Tibial artery (tissue), 4 donors: ENCODE measurements around the gene REXO1.

Source experiments
- DNase-seq, 2 donors: peaks; one replicate each; pipeline ENCODE4 v3.0.0-alpha.2; 2019
- H3K27ac ChIP-seq, 2 donors: fragments of 200-600 bp; sonication (generic) in 1 of 2; 1 replicate in 1 of 2; 2 replicates in 1 of 2; pipeline ENCODE4 v1.5.1; 2018 to 2019; ENCODE audit warnings: mild to moderate bottlenecking in 1 of 2
- H3K27me3 ChIP-seq, 2 donors: fragments of 200-600 bp; sonication (generic) in 1 of 2; one replicate each; pipeline versions ENCODE4 v1.5.1 to v1.6.0; 2016 to 2019
- H3K36me3 ChIP-seq, 3 donors: fragments of 200-600 bp; sonication (generic) in 2 of 3; one replicate each; pipeline ENCODE4 v1.5.1; 2016 to 2019; ENCODE audit warnings: mild to moderate bottlenecking in 2 of 3
- H3K4me1 ChIP-seq, 4 donors: fragments of 200-600 bp; sonication (generic) in 2 of 4; 1 replicate in 3 of 4; 2 replicates in 1 of 4; pipeline ENCODE4 v1.5.1; 2016 to 2019
- H3K4me3 ChIP-seq, 2 donors: fragments of 200-600 bp; sonication (generic) in 1 of 2; 1 replicate in 1 of 2; 2 replicates in 1 of 2; pipeline ENCODE4 v1.5.1; 2018 to 2019; ENCODE audit warnings: mild to moderate bottlenecking in 2 of 2
- H3K9me3 ChIP-seq, 3 donors: fragments of 200-600 bp; sonication (generic) in 1 of 3; one replicate each; pipeline ENCODE4 v1.5.1; 2016 to 2019
- intact Hi-C: fragments of 100-400 bp; cut with DNase I; formaldehyde crosslinking; loops from one replicate; pipeline ENCODE4 v1.15.0; 2023; ENCODE audit warnings: low total_unique reads
- TF ChIP-seq, protein P1 (sequence below), 2 experiments: fragments of 200-600 bp in 1 of 2; fragments of 450-650 bp in 1 of 2; IDR thresholded peaks; one replicate each; pipeline ENCODE4 v1.5.1; 2017 to 2019; ENCODE audit warnings: antibody characterized with exemption in 2 of 2, mild to moderate bottlenecking in 1 of 2, moderate library complexity in 1 of 2

The REXO1 gene

GRCh38 chr19:1852581-1853128, 4.4 kb upstream of the REXO1 start:
- intact Hi-C loops: no loop called here
- peaks cover 0 to 54% (median 25%) of the 10 kb centered on the region in 4 donors for H3K4me1 ChIP-seq
- H3K27me3 ChIP-seq: peaks cover 0 to 3% of the 10 kb centered on the region in 2 donors
- H3K27ac ChIP-seq: no peak overlapping the region
- TF ChIP-seq, protein P1, sequence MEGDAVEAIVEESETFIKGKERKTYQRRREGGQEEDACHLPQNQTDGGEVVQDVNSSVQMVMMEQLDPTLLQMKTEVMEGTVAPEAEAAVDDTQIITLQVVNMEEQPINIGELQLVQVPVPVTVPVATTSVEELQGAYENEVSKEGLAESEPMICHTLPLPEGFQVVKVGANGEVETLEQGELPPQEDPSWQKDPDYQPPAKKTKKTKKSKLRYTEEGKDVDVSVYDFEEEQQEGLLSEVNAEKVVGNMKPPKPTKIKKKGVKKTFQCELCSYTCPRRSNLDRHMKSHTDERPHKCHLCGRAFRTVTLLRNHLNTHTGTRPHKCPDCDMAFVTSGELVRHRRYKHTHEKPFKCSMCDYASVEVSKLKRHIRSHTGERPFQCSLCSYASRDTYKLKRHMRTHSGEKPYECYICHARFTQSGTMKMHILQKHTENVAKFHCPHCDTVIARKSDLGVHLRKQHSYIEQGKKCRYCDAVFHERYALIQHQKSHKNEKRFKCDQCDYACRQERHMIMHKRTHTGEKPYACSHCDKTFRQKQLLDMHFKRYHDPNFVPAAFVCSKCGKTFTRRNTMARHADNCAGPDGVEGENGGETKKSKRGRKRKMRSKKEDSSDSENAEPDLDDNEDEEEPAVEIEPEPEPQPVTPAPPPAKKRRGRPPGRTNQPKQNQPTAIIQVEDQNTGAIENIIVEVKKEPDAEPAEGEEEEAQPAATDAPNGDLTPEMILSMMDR (IDR thresholded peaks at IDR 0.05): no peak
- DNase-seq: no peak
- H3K4me3 ChIP-seq: no peak overlapping the region
- peaks cover 0 to 7% (median 0%) of the 10 kb centered on the region in 3 donors for H3K36me3 ChIP-seq
- H3K9me3 ChIP-seq: no peaks in the 10 kb centered on the region

DNA sequence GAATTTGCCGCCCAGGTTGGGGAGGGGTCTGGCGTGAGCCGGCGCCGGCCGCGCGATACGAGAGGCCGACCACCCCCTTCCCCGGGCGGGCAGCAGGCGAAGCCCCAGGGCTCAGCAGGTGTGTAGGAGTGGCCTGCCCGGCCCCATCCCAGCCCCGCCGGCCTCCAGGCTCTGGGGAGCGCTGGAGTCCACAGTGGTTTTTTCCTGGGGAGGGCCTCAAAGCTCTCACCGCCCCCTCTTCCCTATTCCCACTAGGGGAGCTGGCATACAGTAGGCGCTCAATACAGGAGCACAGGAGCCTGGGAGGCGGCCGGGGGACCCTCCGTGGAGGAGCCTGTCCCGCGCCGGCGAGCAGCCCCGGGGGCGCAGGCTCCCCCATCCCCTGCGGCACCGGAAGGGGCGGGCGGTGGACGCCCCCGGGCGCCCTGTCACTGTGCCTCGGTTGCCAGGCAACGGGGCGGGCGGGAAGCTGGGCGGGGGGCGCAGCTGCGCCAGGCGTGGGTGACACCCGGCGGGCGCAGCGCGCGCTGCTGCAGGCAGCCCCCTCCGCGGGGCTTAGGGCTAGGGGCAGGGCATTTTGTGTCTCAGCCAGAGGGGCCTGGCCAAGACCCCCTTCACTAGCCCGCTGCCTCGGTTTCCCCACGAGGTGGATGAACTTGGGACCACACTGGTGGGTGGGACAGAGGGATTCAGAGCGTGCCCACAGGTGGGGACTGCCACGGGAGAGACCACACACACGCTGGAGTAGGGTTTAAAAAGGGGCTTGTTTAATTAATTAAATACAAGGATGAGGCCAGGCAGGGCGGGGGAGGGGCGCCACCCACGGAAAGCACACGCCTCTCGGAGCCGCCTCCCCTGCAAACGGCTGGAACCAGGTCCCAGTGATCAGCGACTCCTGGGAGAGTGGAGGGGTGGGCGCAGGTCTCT, 3.6 kb upstream of the REXO1 start:
- Histone ChIP-seq H3K27me3 (peaks cover 0 to 3% of the 10 kb centered on the region in 2 donors), H3K4me3 (no peak overlapping the region), H3K36me3 (peaks cover 0 to 7% (median 0%) of the 10 kb centered on the region in 3 donors), H3K27ac (no peak overlapping the region), H3K4me1 (peaks cover 0 to 54% (median 25%) of the 10 kb centered on the region in 4 donors), H3K9me3 (no peaks in the 10 kb centered on the region)
- intact Hi-C loops: no loop called here
- TF ChIP-seq, protein P1 (IDR thresholded peaks at IDR 0.05): no peak
- no peak for DNase-seq

DNA sequence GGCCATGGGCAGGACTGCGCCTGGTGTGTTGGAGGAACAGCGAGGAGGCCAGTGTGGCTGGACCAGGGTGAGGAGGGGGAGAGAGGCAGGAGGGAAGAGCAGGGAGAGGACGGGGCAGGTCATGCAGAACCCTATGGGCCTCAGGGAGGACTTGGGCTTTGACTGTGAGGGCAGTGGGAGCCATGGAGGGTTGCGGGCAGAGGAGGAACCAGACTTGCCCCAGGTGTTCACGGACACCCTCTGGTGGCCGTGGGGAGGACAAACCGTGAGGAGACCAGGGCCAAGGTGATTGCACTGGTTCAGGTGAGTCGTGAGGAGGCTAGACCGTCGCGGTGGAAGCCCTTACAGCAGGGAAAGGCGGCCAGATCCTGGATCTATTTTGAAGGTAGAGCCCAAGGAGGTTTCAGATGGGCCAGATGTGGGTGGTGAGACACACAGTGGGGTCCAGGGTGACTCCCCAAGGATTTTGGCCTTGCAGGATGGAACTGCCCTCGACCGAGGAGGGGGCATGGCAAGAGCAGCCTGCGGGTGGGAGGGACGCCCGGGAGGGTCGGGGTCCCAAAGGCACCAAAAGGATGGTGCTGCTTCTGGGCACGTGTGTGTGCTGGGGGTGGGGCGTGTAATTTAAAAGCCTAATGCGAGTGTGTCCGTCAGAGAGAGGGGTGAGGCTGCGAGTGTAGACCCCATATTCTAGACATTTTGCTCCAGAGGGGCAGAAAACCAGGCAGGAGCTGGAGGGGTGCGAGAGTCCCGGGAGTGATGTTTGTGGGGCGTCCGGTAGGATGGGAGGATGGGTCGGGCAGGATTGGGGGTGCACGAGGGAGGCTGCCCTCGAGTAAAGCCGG, 2.7 kb upstream of the REXO1 start:
- Histone ChIP-seq H3K36me3 (peaks cover 0 to 7% (median 0%) of the 10 kb centered on the region in 3 donors), H3K4me3 (no peak overlapping the region), H3K9me3 (no peaks in the 10 kb centered on the region), H3K27me3 (peaks cover 0 to 3% of the 10 kb centered on the region in 2 donors), H3K4me1 (peaks cover 0 to 54% (median 27%) of the 10 kb centered on the region in 4 donors), H3K27ac (no peak overlapping the region)
- TF ChIP-seq, protein P1 (IDR thresholded peaks at IDR 0.05): no peak
- intact Hi-C loops: no loop called here
- no peak for DNase-seq

- Histone ChIP-seq H3K36me3 (peaks cover 0 to 11% (median 0%) of the 10 kb centered on the region in 3 donors), H3K4me1 (peaks cover 0 to 59% (median 37%) of the 10 kb centered on the region in 4 donors), H3K9me3 (no peaks in the 10 kb centered on the region), H3K27ac (no peak overlapping the region), H3K4me3 (no peak overlapping the region), H3K27me3 (peaks cover 0 to 3% of the 10 kb centered on the region in 2 donors)
- TF ChIP-seq, protein P1 (IDR thresholded peaks at IDR 0.05): no peak
- intact Hi-C loops: no loop called here
- DNase-seq: no peak
These were observed 1.7 kb upstream of the REXO1 start for GRCh38 chr19:1849886-1850398.

DNA sequence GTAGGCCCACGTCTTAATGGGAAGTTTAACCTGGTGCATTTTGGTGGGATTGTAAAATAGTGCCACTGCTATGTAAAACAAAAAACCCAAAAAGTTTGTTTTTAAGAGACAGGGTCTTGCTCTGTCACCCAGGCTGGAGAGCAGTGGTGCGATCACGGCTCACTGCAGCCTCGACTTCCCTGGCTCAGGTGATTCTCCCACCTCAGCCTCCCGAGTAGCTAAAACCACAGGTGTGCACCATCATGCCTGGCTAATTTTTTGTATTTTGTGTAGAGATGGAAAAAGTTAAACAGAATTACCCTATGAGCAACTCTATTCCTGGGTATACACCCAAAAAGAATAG, 820 bp upstream of the REXO1 start:
- Histone ChIP-seq H3K4me3 (no peak overlapping the region), H3K4me1 (peaks cover 0 to 61% (median 44%) of the 10 kb centered on the region in 4 donors), H3K27me3 (no peaks in the 10 kb centered on the region), H3K36me3 (peaks cover 0 to 7% (median 0%) of the 10 kb centered on the region in 3 donors), H3K9me3 (no peaks in the 10 kb centered on the region), H3K27ac (no peak overlapping the region)
- TF ChIP-seq, protein P1 (IDR thresholded peaks at IDR 0.05): no peak
- intact Hi-C loops: no loop called here
- no peak for DNase-seq
